Measurements from ENCODE around the gene ALG3.
"Not testable (repeated sequence)": the region's sequence is repeated elsewhere in the genome, so short reads cannot be mapped to it uniquely, and the experiment has no call there.

ALG3 gene

GRCh38 chr3:184272269-184272668 is 23.5 kb upstream of the ALG3 start:
- TF ChIP-seq, protein P1, sequence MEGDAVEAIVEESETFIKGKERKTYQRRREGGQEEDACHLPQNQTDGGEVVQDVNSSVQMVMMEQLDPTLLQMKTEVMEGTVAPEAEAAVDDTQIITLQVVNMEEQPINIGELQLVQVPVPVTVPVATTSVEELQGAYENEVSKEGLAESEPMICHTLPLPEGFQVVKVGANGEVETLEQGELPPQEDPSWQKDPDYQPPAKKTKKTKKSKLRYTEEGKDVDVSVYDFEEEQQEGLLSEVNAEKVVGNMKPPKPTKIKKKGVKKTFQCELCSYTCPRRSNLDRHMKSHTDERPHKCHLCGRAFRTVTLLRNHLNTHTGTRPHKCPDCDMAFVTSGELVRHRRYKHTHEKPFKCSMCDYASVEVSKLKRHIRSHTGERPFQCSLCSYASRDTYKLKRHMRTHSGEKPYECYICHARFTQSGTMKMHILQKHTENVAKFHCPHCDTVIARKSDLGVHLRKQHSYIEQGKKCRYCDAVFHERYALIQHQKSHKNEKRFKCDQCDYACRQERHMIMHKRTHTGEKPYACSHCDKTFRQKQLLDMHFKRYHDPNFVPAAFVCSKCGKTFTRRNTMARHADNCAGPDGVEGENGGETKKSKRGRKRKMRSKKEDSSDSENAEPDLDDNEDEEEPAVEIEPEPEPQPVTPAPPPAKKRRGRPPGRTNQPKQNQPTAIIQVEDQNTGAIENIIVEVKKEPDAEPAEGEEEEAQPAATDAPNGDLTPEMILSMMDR (IDR thresholded peaks at IDR 0.05; ENCODE audit: low read depth, low read length) = no peak
- no peak overlapping the region for H3K4me3 ChIP-seq (ENCODE audit: low read depth, low read length)

DNA sequence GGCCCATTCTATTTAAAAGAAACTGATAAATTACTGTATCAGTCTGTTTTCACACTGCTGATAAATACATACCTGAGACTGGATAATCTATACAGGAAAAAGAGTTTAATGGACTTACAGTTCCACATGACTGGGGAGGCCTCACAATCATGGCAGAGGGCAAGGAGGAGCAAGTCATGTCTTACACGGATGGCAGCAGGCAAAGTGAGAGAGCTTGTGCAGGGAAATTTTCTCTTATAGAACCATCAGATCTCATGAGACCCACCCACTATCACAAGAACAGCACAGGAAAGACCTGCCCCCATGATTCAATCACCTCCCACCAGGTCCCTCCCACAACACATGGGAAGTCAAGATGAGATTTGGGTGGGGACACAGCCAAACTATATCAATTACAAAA is 18.5 kb upstream of the ALG3 start:
- H3K4me3 ChIP-seq (ENCODE audit: low read depth, low read length) = not testable (repeated sequence)

- TF ChIP-seq, protein P1 (IDR thresholded peaks at IDR 0.05; ENCODE audit: low read depth, low read length) = no peak
- no peak overlapping the region for H3K4me3 ChIP-seq (ENCODE audit: low read depth, low read length)
Observed at GRCh38 chr3:184262764-184263179, 14.0 kb upstream of the ALG3 start.

GRCh38 chr3:184261854-184262763 is 13.3 kb upstream of the ALG3 start:
- TF ChIP-seq, protein P1 (IDR thresholded peaks at IDR 0.05; ENCODE audit: low read depth, low read length) = no peak
- peak overlapping the region; percentile 54 for H3K4me3 ChIP-seq (ENCODE audit: low read depth, low read length)

GRCh38 chr3:184261270-184261853 is 12.6 kb upstream of the ALG3 start, which contains the start of gene CAMK2N2:
Gene CAMK2N2 (minus strand): TSS chr3:184261553. CDS start chr3:184261285, 268 bp downstream.
- TF ChIP-seq, protein P1 (IDR thresholded peaks at IDR 0.05; ENCODE audit: low read depth, low read length) = no peak
- H3K4me3 ChIP-seq (ENCODE audit: low read depth, low read length) = peak within 1 kb of the TSS; percentile 54

DNA sequence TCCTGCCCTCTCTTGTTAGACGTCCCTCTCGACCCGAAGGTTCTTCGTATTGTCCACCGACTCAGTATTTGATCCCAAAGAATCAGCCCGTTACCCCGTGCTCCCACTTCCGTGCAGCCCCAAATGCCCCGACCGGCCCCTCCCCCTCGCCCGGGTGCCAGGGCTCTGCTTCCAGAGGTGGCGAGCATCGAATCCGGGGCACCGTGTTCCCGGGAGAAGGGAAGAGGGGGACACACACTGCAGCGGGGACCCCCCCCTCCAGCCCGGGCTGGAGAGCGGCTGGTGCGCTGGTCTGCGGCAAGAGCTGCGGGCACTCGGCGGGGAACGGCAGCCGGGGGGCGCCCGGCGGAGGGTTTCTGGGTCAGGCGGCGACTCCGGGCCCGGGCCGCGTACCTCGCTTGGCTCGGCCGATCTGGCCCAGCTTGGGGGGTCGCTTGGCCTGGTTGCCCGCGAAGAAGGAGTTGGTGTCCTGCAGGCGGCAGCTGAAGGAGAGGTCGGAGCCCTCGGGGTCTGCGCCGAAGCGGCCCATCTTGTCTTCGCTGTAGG is 12.0 kb upstream of the ALG3 start:
- peak overlapping the region; percentile 44 for H3K4me3 ChIP-seq (ENCODE audit: low read depth, low read length)
- TF ChIP-seq, protein P1 (IDR thresholded peaks at IDR 0.05; ENCODE audit: low read depth, low read length) = no peak

DNA sequence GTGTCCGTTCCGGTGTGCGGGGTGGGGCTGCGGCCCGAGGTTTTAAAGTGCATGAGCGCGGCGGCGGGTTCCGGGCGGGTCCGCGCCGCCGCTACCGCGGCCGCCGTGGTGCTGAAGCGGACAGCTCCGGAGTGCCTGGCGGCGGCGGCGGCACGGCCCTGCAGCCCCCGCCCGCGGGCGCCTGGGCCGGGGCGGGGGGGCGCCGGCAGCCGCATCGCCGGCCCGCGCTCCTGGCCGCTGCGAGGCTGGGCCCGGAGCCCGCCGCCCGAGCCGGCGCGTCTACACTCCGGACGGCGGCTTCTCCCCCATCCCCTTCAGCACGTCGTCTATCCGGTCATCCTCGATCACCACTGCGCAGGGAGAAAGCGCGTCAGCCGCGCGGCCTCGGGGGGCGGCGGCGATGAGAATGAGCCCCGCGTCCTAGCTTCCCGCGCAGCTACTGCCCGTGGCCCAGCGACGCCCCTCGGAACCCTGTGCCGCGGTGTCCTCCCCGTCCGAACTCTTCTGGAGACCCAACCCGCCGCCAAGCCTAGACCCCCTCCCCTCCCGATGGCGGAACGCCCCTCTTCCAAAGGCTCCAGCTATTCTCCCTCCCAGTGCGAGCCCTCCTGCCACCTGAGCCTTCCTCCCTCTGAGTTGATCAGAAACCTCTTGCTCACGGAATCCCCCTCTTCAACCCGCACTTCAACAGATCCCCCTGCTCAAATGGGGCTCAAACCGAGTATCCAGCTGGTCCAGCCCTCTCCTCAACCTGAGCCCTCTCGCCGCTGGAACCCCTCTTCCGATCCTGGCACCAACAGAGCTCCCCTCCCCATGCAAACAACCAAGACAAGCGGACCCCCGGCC is 11.3 kb upstream of the ALG3 start:
- TF ChIP-seq, protein P1 (IDR thresholded peaks at IDR 0.05; ENCODE audit: low read depth, low read length) = no peak
- peak overlapping the region; percentile 30 for H3K4me3 ChIP-seq (ENCODE audit: low read depth, low read length)
